D341Med (cell line): ENCODE measurements around the gene FGF23.
A peak's percentile ranks its signal among the peaks of the same experiment; 100 is the strongest.

ENCODE experiments used
- DNase-seq: peaks from one replicate; pipeline ENCODE4 v3.0.0; 2012; ENCODE audit warnings: low spot score

The FGF23 gene

GRCh38 chr12:4383304-4383865 lies 3.9 kb upstream of the FGF23 start:
- no peak for DNase-seq

- no peak for DNase-seq
These were observed 820 bp upstream of the FGF23 start for GRCh38 chr12:4380332-4380731.

GRCh38 chr12:4378772-4379171 lies 740 bp downstream of the FGF23 start:
- DNase-seq: no peak

DNA sequence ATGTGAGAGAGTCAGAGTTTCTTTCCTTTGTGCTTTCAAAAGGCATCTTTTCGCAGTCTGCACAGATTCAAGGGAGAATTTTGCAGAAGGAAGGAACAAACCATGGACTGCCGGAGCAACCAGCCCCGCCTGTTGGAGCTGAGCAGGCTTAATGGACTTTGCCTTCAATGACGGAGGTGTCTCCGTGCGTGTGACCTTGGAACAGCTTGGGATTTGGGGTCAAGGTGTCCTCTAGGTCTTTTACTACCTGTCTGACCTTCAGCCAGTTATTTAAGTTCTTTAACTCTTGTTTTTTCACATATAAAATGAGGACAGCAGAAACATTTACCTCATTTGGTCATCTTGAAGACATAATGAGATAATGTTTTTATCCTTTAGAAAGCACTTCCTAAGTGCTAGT lies 4.1 kb downstream of the FGF23 start:
- no peak for DNase-seq

GRCh38 chr12:4372653-4373052 lies 6.9 kb downstream of the FGF23 start:
- DNase-seq: no peak

DNA sequence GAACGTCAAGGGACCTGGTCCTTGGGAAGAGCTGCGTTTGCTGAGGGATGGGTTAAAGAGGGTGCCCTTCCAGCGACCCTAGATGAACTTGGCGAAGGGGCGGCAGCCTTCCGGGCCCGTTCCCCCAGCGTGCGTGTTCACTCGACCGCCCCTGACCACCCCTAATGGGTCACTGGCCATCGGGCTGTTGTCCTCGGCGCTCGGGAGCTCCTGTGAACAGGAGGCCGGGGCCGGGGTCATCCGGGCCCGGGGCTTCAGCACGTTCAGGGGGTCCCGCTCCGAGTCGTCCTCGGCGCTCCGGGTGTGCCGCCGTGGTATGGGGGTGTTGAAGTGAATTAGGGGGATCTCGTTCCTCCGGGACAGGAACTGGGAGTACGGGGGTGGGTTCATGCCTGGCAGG lies 9.2 kb downstream of the FGF23 start:
- DNase-seq: no peak

GRCh38 chr12:4369548-4369947 lies 10.0 kb downstream of the FGF23 start:
- DNase-seq: no peak

DNA sequence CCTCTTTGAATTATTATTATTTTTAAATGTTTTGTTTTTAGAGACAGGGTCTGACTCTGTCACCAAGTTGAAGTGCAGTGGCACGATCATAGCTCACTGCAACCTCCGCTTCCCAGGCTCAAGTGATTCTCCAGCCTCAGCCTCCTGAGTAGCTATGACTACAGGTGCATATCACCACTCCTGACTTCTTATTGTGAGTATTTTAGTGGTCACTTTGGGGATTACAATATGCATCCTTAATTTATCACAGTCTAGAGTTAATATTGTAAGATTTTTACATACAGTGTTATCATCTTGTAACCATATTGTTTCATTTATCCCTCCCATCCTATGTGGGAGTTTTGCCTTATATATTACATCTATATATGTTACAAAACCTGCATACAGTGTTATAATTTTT lies 13.4 kb downstream of the FGF23 start:
- DNase-seq: no peak

- DNase-seq: peak; percentile 53
These were observed 23.5 kb downstream of the FGF23 start for GRCh38 chr12:4356041-4356327.

DNA sequence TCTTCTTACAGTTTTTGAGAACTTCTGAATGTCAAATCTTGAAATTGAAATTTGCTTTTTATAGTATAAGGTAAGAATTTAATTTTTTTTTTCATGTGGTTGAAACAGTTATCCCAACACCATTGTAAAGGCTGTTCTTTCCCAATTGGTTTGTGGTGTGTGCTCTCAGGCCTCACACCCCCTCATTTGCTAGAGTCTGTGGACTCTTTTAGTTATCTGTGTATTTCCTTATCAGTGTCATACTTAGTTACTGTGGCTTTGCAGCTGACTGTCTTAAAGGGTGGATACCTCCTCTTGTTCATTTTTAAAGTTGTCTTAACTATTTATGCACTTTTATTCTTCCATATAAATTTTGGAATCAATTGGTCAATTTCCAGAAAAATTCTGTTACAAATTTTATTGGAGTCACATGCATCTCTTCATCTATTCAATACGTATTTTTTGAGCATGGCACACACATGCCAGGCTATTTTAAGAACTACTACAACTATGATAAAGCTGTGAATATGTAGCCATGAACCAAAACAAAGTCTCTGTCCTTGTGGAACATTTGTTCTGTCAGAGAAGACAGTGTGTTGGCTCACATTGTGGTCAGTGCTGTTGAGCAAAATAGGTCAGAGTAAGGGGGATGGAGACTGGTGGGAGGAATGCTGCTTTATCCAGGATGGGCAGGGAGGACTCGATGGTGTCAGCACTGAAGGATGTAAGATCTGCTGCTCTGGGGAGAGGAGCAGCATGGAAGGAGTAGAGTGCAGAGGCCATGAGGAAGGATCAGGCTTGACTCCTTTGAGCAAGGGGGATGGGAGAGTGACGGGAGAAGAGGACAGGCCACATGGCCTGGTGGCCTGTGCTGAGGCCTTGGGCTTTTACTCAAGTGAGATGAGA lies 24.1 kb downstream of the FGF23 start:
- no peak for DNase-seq

GRCh38 chr12:4353785-4354208 lies 25.7 kb downstream of the FGF23 start:
- peak; percentile 58 for DNase-seq

DNA sequence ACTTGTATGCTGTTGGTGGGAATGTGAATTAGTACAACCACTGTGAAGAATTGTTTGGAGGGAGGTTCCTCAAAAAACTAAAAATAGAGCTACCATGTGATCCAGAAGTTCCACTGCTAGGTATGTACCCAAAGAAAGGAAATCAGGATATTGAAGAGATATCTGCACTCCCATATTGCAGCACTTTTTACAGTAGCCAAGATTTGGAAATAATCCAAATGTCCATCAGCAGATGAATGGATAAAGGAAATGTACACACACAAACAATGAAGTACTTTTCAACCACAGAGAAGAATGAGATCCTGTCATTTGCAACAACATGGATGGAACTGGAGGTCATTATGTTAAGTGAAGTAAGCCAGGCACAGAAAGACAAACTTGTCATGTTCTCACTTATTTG lies 32.6 kb downstream of the FGF23 start:
- DNase-seq: no peak

GRCh38 chr12:4331842-4332241 lies 47.7 kb downstream of the FGF23 start:
- no peak for DNase-seq

- DNase-seq: peak; percentile 77
These were observed 48.3 kb downstream of the FGF23 start for GRCh38 chr12:4331221-4331620.

DNA sequence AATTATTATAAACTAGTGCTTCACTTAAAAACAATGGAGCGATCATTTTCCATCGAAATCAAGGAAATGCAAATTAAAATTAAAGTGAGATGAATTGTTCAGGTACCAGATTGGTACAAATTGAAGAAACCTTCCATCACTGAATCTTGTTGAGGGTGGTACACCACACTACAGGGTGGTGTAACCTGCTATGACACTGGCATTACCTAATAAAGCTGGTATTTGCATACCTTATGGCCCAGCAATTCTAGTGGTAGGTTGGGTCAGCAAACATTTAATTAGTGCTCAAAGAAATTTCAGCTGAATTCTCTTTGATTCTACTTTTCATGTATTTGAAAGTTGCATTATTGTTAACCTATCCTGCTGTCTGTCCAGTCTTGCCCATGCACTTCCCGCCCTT lies 49.3 kb downstream of the FGF23 start:
- DNase-seq: no peak

DNA sequence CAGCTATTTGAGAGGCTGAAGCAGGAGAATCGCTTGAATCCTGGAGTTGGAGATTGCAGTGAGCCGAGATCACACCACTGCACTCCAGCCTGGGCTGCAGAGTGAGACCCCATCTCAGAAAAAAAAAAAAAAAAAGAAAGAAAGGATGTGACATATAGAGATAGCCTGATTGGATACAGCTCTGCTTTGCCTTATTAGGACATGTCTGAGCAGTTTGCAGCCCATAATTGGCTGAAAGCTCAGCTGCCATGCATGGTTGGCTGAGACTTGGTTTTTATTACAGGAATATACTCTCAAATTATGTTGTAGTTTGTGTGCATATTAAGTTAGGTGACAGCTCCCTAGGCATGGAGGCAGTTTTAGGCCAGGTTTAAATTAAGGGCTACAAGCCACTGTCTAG lies 52.2 kb downstream of the FGF23 start:
- no peak for DNase-seq

GRCh38 chr12:4325966-4326365 lies 53.5 kb downstream of the FGF23 start:
- DNase-seq: no peak

DNA sequence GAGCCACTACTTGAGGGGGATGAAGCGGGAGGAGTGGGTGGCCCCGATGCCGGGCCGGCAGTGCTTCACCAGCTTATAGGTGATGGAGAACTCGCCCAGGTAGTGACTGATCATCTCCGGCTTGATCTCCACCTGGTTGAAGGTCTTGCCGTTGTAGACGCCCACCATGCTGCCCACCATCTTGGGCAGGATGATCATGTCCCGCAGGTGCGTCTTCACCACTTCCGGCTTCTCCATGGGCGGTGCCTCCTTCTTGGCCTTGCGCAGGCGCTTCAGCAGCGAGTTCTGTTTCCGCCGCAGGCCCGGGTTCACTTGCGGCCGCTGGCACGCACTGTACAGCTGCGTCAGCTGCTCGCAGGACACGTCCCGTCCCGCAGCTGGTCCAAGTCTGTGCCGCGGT lies 55.1 kb downstream of the FGF23 start:
- DNase-seq: peak; percentile 89

GRCh38 chr12:4323396-4323795 lies 56.1 kb downstream of the FGF23 start:
- no peak for DNase-seq

DNA sequence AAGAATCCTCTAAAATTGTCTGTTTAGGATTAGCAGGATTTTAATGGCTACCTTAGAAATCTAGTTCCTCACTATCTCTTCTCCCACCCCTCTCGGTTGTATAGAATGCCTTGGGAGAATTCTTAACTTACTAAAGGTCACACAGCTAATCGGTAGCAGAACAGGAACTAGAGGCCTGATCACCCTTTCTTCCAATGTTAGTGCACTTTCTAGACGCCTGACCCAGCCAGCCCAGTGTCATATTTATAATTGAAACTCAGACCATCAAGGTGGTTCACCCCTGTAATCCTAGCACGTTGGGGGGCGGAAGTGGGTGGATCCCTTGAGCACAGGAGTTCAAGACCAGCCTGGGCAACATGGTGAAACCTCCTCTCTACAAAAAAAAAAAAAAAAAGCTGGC lies 56.8 kb downstream of the FGF23 start:
- no peak for DNase-seq

- DNase-seq: peak; percentile 98
These were observed 58.4 kb downstream of the FGF23 start, which contains the start of gene TIGAR for GRCh38 chr12:4320853-4321701. Gene TIGAR, plus strand, starts transcription at chr12:4321213. Its CDS starts 59 bp downstream, at chr12:4321272.

DNA sequence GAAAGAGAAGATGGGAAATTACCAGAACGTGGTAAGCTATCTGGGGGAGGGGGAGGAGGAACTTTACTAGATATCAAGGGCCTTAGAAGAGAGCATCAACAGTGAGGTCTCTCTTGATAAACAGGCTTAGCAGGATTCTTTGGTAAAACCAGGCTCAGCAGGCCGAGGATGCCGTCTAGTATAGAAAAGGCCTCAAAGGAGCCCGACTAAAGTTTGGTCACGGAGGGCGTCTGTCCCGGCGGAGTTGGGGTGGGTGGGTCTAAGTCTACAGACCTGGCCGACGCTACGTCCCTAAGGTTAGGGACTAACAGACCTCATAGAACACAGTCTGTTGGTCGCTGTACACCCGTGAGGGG lies 59.0 kb downstream of the FGF23 start:
- no peak for DNase-seq
